Activated CD4-positive, CD25-positive, alpha-beta regulatory T cell treated with anti-CD3 and anti-CD28 coated beads, Interleukin-2, amount 50 U/mL, for 72 hours (primary cell): ENCODE measurements around the gene PCDH19.

Source experiments
- DNase-seq: peaks from one replicate; pipeline ENCODE4 v3.0.0; 2021

The PCDH19 gene

GRCh38 chrX:100395781-100396180 is 14.3 kb downstream of the PCDH19 start:
- DNase-seq: no peak

GRCh38 chrX:100381619-100382018 is 28.5 kb downstream of the PCDH19 start:
- no peak for DNase-seq

- no peak for DNase-seq
These were observed 30.6 kb downstream of the PCDH19 start for GRCh38 chrX:100379388-100379986.

- DNase-seq: no peak
These were observed 32.2 kb downstream of the PCDH19 start for GRCh38 chrX:100377826-100378225.

- DNase-seq: no peak
These were observed 33.5 kb downstream of the PCDH19 start for GRCh38 chrX:100376576-100376975.

GRCh38 chrX:100373673-100374072 is 36.4 kb downstream of the PCDH19 start:
- DNase-seq: no peak

- DNase-seq: no peak
These were observed 41.9 kb downstream of the PCDH19 start for GRCh38 chrX:100368167-100368566.

GRCh38 chrX:100363896-100364295 is 46.2 kb downstream of the PCDH19 start:
- no peak for DNase-seq

- no peak for DNase-seq
These were observed 51.3 kb downstream of the PCDH19 start for GRCh38 chrX:100358766-100359165.

- DNase-seq: no peak
These were observed 53.6 kb downstream of the PCDH19 start for GRCh38 chrX:100356351-100356896.

- no peak for DNase-seq
These were observed 54.4 kb downstream of the PCDH19 start for GRCh38 chrX:100355680-100356079.

- no peak for DNase-seq
These were observed 56.7 kb downstream of the PCDH19 start for GRCh38 chrX:100353326-100353725.

GRCh38 chrX:100350704-100351489 is 59.2 kb downstream of the PCDH19 start:
- no peak for DNase-seq

GRCh38 chrX:100349391-100349790 is 60.7 kb downstream of the PCDH19 start:
- no peak for DNase-seq

GRCh38 chrX:100341142-100341510 is 68.9 kb downstream of the PCDH19 start:
- DNase-seq: no peak

- no peak for DNase-seq
These were observed 69.5 kb downstream of the PCDH19 start for GRCh38 chrX:100340491-100341141.

GRCh38 chrX:100328351-100328750 is 81.7 kb downstream of the PCDH19 start:
- no peak for DNase-seq

- no peak for DNase-seq
These were observed 90.4 kb downstream of the PCDH19 start for GRCh38 chrX:100319716-100320115.

GRCh38 chrX:100316987-100317386 is 93.1 kb downstream of the PCDH19 start:
- DNase-seq: no peak

- no peak for DNase-seq
These were observed 94.5 kb downstream of the PCDH19 start for GRCh38 chrX:100315566-100315965.

GRCh38 chrX:100299559-100299958 is 110.5 kb downstream of the PCDH19 start:
- no peak for DNase-seq

- no peak for DNase-seq
These were observed 112.3 kb downstream of the PCDH19 start for GRCh38 chrX:100297728-100298127.

- DNase-seq: no peak
These were observed 113.8 kb downstream of the PCDH19 start for GRCh38 chrX:100296183-100296753.

- no peak for DNase-seq
These were observed 115.1 kb downstream of the PCDH19 start for GRCh38 chrX:100294965-100295364.
